ENCODE results near the gene ONECUT1. TPM values are rescaled to one million over a fixed set of nuclear protein-coding genes. Genes with fewer than 3 reads are reported as not detected.

Gene ONECUT1
- total and polyA plus RNA-seq, 8 donors = not detected

DNA sequence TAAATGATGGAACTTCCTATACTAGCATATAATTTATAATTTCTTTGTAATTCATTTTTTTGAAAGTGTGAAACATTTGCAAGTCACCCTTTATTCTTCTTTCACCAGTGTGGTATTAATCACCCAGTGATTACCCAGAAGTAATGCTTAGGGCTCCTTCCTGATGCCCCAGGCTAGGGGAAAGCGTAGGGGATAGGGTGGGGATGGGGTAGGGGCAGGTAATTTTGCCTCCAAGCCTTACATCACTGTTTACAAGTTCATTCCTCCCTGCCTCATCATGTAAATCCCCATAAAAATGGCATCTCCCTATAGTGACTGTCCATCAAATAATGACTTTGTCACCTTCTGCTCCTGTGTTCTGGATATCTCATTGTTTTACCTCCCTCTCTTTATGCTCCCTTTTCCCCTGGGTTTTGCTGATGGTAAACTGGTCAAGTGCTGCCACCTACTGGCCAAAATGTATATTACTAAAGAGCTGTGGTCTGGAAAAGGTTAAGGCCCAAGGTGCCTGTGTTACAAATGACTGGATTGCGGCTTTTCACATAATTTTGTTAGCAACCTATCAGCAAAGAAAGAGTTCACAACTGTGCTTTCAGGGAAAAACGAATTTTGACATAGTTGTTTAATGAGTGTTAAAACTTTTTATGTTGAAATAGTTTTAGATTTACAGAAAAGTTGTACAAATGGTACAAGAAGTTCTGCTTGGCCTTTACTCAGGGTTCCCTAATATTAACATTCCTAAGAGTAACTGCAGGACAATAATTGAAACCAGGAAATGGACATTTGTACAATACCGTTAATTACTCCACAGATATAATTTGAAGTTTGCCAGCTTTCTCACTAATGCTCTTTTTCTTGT lies 54.7 kb downstream of the ONECUT1 start:
- peak; percentile 78 to 84 for TF ChIP-seq CTCF (IDR thresholded peaks at IDR 0.05)
- Histone ChIP-seq H3K9me3 (no peaks in the 10 kb centered on the region), H3K27ac (no peak overlapping the region), H3K4me3 (no peak overlapping the region), H3K4me1 (peaks cover 0 to 14% of the 10 kb centered on the region in 2 donors), H3K27me3 (no peaks in the 10 kb centered on the region), H3K36me3 (no peaks in the 10 kb centered on the region)
- DNase-seq (peak in 2 of 4 donors; percentile 36 to 70), ATAC-seq (peak; percentile 93)
- intact Hi-C loops (cut with DNase I) = no loop called here

DNA sequence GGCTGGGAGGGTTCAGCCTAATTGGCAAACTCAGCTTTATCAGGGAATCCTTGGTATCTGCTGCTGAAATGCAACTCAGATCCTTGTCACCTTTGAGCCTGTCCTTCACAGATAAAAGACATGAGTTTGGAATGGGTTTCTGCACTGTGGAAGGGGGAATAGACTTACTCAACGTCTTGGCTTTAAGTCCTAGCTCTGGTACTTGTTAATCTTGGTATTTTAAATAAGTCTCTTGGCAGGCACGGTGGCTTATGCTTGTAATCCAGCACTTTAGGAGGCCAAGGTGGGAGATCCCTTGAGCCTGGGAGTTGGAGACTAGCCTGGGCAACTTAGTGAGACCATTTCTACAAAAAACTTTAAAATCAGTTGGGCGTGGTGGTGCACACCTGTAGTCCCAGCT lies 55.8 kb downstream of the ONECUT1 start:
- no peak for ATAC-seq
- DNase-seq = no peak
- intact Hi-C loops (cut with DNase I) = loop anchor here in 1 of 2 donors (5.0 kb wide), 1 partner anchor 477 kb away; no protein-coding TSS in a partner anchor

GRCh38 chr15:52733696-52734255 lies 56.4 kb downstream of the ONECUT1 start:
- no peaks in the 10 kb centered on the region for H3K36me3 ChIP-seq
- intact Hi-C loops (cut with DNase I) = loop anchor here in 1 of 2 donors (5.0 kb wide), 1 partner anchor 476 kb away; no protein-coding TSS in a partner anchor
- H3K27me3 ChIP-seq = no peaks in the 10 kb centered on the region
- H3K27ac ChIP-seq = no peak overlapping the region
- ATAC-seq (no peak), DNase-seq (no peak)
- no peak for TF ChIP-seq CTCF (IDR thresholded peaks at IDR 0.05)
- peaks cover 0 to 19% of the 10 kb centered on the region in 2 donors for H3K4me1 ChIP-seq
- no peaks in the 10 kb centered on the region for H3K9me3 ChIP-seq
- no peak overlapping the region for H3K4me3 ChIP-seq

More for the DNA sequence above, 55.8 kb downstream of the ONECUT1 start:
- Histone ChIP-seq H3K4me1 (peaks cover 0 to 19% of the 10 kb centered on the region in 2 donors), H3K9me3 (no peaks in the 10 kb centered on the region), H3K27me3 (no peaks in the 10 kb centered on the region), H3K27ac (no peak overlapping the region), H3K36me3 (no peaks in the 10 kb centered on the region), H3K4me3 (no peak overlapping the region)
- no peak for TF ChIP-seq CTCF (IDR thresholded peaks at IDR 0.05)

- no peak for TF ChIP-seq CTCF (IDR thresholded peaks at IDR 0.05)
- ATAC-seq (peak; percentile 61), DNase-seq (peak in 1 of 4 donors; percentile 5)
- no peak overlapping the region for H3K27ac ChIP-seq
- intact Hi-C loops (cut with DNase I) = loop anchor here in 1 of 2 donors (5.0 kb wide), 1 partner anchor 476 kb away; no protein-coding TSS in a partner anchor
- H3K4me1 ChIP-seq = peaks cover 0 to 19% of the 10 kb centered on the region in 2 donors
- H3K36me3 ChIP-seq = no peaks in the 10 kb centered on the region
- no peaks in the 10 kb centered on the region for H3K27me3 ChIP-seq
- H3K4me3 ChIP-seq = no peak overlapping the region
- H3K9me3 ChIP-seq = no peaks in the 10 kb centered on the region
These were observed 57.0 kb downstream of the ONECUT1 start for GRCh38 chr15:52733088-52733487.

GRCh38 chr15:52732551-52732950 lies 57.6 kb downstream of the ONECUT1 start:
- Histone ChIP-seq H3K27ac (no peak overlapping the region), H3K36me3 (no peaks in the 10 kb centered on the region), H3K4me1 (peaks cover 0 to 19% of the 10 kb centered on the region in 2 donors), H3K27me3 (no peaks in the 10 kb centered on the region), H3K4me3 (no peak overlapping the region), H3K9me3 (no peaks in the 10 kb centered on the region)
- TF ChIP-seq CTCF (IDR thresholded peaks at IDR 0.05) = no peak
- ATAC-seq (no peak), DNase-seq (no peak)
- intact Hi-C loops (cut with DNase I) = loop anchor here in 1 of 2 donors (5.0 kb wide), 1 partner anchor 475 kb away; no protein-coding TSS in a partner anchor

Measured in left lung (tissue), 10 donors.